GM18507 (cell line): ENCODE data around the gene CTIF.
A peak's percentile ranks its signal among the peaks of the same experiment; 100 is the strongest.

Source experiments
- DNase-seq: peaks from one replicate; pipeline ENCODE4 v3.0.0; 2011; ENCODE audit warnings: low read depth; ENCODE audit not compliant: insufficient read length; ENCODE audit errors: extremely low spot score
- FAIRE-seq: peaks from 2 replicates; lab custom pipeline; 2011; peaks lifted over from hg19 to GRCh38; lab: Jason Lieb, UNC

CTIF gene

GRCh38 chr18:48688961-48689360 is 150.1 kb downstream of the CTIF start:
- no peak for FAIRE-seq

GRCh38 chr18:48689548-48689947 is 150.7 kb downstream of the CTIF start:
- DNase-seq: no peak
- no peak for FAIRE-seq

More at GRCh38 chr18:48688961-48689360, 150.1 kb downstream of the CTIF start:
- no peak for DNase-seq

DNA sequence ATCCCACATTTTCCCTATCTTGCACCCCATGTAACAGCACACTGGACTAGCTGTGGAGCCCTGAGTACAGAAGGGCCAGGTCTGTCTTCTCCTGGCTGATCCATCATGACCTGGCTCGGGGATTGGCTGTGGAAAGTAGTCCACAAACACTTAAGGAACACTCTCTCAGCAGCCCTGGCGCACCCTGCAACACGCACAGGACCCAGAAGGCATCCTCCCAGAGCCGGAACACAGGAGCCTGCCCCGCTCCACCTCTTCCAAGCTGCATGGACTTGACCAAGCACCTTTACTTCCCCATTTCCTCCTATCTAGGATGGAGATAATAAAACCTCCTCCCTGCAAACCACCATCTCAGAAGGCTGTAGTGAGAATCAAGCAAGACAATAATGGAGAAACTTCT is 151.7 kb downstream of the CTIF start:
- DNase-seq (no peak), FAIRE-seq (no peak)

DNA sequence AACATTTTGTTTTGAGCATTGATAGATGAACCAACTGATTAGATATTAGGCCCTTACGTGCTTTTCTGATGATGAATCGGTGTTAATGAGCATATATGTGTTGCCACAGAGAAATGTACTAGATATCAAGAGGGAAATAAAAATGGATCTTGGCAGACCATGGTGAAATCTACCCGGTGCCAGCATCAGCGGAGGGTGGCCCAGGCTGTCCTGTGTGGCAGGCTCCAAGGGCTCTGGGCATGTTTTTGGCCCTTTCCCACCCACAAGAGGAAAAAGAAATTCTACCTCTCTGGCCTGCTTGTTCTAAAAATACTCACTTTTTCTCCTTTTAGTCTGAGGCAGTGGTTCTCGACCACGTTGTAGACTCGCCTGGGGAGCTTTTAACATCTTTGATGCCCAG is 154.2 kb downstream of the CTIF start:
- no peak for FAIRE-seq
- DNase-seq: no peak

- no peak for DNase-seq
- FAIRE-seq: no peak
These were observed 154.9 kb downstream of the CTIF start for GRCh38 chr18:48693625-48694262.

GRCh38 chr18:48694295-48694694 is 155.5 kb downstream of the CTIF start:
- FAIRE-seq: no peak

DNA sequence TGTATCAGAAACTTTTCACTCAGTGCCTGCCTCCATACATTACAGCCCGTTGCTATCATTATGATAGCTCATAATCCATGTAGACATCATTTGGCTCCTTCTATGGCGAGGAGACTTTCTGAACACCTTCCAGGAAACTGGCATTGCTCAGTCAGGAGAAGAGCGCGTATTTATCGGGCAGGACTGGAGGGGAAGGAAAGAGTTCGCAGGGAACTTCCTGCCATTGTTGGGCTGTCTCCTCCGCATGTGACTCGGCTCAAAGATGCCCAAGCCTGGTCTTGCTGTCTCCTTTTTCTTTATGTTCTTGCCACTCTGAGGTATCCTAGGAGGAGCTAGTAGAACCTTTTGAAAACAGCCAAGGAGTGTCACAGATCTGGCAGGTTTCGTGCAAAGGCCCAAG is 156.8 kb downstream of the CTIF start:
- DNase-seq (no peak), FAIRE-seq (no peak)

More at GRCh38 chr18:48694295-48694694, 155.5 kb downstream of the CTIF start:
- DNase-seq: no peak

GRCh38 chr18:48696218-48696617 is 157.4 kb downstream of the CTIF start:
- FAIRE-seq (no peak), DNase-seq (no peak)

DNA sequence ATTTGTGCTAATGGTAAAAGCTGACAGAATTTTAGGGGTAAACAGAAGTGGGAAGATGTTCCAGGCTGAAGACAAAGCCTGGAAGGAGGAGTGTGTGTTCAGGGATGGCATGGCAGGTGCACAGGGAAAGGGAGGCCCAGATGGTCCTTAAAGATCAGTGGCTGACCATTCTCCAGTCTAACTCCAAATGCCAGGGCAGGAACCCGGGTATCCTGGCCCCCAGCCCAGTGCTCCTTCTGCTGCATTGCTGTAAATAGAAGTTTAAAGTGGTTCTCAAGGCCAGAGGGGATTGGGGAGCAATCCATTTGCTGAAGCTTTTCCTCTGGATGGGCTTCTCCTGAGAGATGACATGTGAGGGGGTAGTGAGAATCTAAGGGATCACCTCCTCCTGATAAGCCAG is 158.6 kb downstream of the CTIF start:
- DNase-seq (no peak), FAIRE-seq (no peak)

- FAIRE-seq: peak; percentile 62
- DNase-seq: peak; percentile 18
These were observed 159.9 kb downstream of the CTIF start for GRCh38 chr18:48698707-48699106.

DNA sequence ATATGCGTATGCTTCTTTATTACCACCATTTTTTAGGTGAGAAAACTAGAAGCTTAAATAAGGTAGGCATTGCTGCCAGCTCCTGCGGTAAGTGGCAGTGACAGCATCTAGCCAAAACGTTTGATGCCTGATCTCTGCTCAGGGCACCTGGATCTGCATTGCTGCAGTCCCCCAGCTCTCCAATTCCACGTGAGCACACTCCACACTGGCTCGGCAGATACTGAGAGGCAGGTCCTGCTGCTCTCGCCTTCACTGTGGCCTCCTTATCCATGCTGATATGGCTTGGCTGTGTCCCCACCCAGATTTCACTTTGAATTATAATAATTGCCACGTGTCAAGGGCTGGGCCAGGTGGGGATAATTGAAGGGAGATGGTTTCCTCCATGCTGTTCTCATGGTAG is 160.9 kb downstream of the CTIF start:
- FAIRE-seq (no peak), DNase-seq (no peak)

DNA sequence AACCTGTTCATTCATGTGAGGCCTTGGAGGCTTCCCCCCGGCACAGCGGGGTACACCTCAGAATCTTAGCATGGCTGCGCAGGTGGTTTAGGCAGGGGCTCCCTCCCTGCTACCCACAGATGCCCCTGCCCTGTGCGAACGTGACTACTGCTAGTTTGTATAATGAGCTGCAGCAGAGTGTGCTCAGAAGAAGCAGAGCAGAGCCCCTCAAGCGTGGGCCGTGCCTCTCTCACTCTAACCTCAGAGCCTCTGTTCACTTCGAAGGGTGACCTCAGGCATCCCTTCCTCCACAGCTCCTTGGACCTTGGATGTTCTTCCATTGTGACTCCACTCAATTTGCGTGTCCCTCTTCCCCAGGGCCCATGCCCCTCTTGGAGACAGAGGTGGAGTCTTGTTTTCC is 161.6 kb downstream of the CTIF start:
- FAIRE-seq (no peak), DNase-seq (no peak)

- no peak for DNase-seq
- FAIRE-seq: no peak
These were observed 163.7 kb downstream of the CTIF start for GRCh38 chr18:48702346-48703027.

- FAIRE-seq: no peak
- no peak for DNase-seq
These were observed 164.2 kb downstream of the CTIF start for GRCh38 chr18:48703028-48703386.

DNA sequence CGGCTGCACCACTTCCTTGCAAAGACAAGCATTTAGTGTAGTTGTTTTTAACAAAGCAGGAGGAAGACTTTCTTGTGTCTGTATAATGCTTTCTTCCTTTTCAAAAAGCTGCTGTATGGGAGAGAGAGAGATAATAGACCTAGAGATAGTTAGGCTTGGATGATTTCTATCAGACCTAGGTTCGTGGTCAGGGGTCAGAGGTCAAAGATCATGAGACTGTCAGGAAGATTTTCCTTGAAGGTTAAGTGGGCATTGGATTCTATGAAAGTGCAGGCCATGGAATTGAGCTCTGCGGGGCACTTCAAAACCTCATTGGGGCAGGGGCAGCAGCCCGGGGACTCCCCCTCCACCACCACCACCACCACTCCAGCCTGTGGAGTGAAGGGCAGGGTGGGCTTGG is 164.6 kb downstream of the CTIF start:
- DNase-seq: no peak
- FAIRE-seq: no peak

DNA sequence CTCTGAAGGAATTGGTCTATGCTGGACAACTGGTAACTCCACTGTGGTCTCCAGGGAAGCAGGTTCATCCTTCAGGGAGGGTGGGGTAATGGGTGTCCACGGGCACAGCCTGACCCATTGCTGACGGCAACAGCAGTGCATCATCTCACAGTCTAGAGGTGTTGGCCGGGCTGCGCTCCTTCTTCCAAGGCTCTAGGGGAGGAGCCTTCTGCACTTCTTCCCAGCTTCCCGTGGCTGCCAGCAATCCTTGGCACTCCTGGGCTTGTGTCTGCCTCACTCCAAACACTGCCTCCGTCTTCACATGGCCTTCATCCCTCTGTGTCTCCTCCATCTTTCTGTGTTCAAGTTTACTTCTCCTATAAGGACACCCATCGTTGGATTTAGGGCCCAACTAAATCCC is 166.2 kb downstream of the CTIF start:
- no peak for DNase-seq
- no peak for FAIRE-seq

DNA sequence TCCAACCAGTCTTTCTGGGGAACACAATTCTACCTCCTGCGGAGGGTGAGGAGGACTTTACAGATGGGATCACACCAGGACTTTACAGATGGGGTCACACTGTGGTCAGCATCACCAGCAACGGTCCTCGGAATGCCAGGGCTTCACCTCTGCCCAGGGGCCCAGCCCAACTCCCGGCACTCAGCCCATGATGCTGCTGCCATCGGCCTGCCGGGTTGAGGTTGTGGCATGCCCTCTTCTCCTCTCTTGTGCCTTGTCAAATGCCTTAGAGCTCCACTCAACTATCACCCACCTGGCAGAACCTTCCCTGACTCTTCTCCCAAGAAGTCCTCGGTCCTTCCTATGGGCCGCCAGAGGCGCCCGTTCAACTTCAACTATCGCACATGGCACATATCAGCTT is 166.7 kb downstream of the CTIF start:
- FAIRE-seq: no peak

DNA sequence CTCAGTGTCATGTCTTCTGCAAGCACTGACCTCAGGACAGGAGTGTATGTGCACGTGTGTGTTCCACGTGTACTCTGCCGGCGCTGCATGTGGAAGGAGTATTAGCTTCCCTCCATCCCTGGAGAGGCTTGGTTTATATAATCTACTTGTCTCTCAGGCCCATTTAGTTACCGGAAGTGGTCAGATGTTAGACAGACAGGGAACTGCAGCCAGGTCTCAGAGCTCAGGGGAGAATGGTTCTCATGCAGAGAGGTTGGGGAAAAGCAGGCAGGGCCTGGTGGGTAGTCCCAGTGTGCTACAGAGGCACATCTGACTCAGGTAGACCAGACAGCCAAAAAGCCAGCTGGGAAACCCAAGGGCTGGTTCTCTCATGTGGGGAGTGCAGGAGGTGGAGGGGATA is 167.9 kb downstream of the CTIF start:
- FAIRE-seq (no peak), DNase-seq (no peak)

More for the DNA sequence above, 166.7 kb downstream of the CTIF start:
- DNase-seq: no peak

DNA sequence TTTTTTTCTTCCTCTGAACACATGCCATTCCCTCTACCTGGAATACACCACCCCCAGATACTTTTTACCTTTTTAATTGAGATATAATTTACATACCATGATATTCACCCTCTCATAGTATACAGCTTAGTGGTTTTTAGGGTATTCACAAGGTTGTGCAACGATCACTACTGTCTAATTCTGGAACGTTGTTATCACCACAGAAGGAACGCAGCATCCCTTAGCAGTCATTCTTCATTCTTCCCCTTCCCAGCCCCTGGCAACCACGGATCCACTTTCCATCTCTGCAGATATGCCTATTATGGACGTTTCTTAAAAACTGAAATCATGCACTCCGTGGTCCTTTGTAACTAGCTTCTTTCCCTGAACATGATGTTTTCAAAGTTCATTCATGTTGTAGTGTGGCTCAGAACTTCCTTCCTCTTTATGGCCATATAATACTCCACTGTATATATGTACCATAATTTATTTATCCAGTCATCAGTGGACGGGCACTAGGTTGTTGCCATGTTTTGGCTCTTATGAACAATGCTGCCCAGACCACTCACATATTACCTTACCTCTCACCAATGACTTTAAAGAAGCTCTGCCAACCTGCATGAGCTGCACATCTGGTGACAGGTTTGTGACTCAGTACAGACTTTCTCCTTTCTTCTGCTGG is 168.9 kb downstream of the CTIF start:
- DNase-seq (no peak), FAIRE-seq (no peak)

DNA sequence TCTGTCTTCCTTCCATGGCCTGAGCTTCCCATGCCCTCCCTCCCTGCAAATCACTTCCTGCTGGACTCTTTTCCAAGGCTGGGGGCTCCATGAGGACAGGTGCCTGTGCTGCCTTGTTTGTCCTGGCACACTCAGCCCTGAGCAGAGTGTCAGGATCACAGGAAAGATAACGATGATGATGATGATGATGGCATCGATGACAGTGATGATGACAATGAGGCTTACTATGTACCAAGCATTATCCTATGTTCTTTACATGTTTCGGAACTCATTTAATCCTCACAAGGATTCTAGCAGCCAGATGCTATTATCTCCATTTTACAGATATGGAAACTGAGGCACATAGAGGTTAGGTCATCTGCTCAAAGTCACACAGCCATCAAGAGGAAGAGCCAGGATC is 170.0 kb downstream of the CTIF start:
- DNase-seq: no peak
- no peak for FAIRE-seq
